ENCODE results near the gene PLD1.
"Not testable (repeated sequence)": the region's sequence is repeated elsewhere in the genome, so short reads cannot be mapped to it uniquely, and the experiment has no call there.

PLD1 gene, protein sequence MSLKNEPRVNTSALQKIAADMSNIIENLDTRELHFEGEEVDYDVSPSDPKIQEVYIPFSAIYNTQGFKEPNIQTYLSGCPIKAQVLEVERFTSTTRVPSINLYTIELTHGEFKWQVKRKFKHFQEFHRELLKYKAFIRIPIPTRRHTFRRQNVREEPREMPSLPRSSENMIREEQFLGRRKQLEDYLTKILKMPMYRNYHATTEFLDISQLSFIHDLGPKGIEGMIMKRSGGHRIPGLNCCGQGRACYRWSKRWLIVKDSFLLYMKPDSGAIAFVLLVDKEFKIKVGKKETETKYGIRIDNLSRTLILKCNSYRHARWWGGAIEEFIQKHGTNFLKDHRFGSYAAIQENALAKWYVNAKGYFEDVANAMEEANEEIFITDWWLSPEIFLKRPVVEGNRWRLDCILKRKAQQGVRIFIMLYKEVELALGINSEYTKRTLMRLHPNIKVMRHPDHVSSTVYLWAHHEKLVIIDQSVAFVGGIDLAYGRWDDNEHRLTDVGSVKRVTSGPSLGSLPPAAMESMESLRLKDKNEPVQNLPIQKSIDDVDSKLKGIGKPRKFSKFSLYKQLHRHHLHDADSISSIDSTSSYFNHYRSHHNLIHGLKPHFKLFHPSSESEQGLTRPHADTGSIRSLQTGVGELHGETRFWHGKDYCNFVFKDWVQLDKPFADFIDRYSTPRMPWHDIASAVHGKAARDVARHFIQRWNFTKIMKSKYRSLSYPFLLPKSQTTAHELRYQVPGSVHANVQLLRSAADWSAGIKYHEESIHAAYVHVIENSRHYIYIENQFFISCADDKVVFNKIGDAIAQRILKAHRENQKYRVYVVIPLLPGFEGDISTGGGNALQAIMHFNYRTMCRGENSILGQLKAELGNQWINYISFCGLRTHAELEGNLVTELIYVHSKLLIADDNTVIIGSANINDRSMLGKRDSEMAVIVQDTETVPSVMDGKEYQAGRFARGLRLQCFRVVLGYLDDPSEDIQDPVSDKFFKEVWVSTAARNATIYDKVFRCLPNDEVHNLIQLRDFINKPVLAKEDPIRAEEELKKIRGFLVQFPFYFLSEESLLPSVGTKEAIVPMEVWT

DNA sequence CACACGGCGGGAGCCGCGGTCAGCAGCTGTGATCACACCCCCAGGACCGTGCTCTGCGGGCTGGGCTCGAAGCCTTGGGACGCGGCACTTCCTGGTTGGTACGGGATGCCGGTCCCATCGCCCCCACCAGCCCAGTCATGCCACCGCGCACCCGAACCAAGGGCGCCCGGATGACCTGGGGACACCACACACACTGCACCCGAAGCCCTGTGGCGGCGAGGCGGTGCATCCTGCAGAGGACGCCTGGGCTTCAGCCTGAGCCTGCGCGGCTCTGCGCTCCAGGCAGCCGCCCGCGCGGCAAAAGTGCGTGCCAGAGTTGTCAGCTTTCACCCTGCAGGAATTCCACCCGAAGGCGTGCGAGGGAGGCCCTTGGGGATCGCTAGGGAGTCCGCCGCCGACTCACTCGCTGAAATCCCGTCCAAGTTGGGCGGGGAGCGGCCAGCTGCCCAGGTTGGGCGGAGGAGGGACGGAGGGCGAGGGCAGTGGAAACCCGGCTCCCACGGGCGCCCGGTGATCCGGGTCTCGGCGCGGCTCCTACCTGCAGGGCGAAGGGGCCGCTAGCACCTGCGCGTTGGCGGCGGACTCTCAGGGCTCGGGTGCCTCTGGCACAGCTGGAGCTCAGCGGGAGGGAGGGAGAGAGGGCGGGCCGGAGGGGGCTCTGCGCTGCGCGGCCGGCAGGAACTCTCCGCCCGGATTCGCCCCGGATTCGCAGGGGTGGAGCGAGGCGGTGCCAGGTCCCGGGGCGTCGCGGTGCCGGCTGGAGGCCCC is at the start of gene PLD1:
TSS of gene PLD1 (minus strand) at position 623 of the 768 bp plus-strand sequence. CDS start 72,432 bp downstream, outside the sequence.
- DNase-seq (ENCODE audit: low read depth in 1 of 2, low spot score in 1 of 2): peak; percentile 8 to 11

DNA sequence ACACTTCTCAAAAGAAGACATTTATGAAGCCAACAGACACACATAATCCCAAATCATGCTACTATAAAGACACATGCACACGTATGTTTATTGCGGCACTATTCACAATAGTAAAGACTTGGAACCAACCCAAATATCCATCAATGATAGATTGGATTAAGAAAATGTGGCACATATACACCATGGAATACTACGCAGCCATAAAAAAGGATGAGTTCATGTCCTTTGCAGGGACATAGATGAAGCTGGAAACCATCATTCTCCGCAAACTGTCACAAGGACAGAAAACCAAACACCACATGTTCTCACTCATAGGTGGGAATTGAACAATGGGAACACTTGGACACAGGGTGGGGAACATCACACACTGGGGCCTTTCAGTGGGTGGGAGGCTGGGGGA is 48.5 kb upstream of the PLD1 start:
- not testable (repeated sequence) for DNase-seq (ENCODE audit: low read depth in 1 of 2, low spot score in 1 of 2)

DNA sequence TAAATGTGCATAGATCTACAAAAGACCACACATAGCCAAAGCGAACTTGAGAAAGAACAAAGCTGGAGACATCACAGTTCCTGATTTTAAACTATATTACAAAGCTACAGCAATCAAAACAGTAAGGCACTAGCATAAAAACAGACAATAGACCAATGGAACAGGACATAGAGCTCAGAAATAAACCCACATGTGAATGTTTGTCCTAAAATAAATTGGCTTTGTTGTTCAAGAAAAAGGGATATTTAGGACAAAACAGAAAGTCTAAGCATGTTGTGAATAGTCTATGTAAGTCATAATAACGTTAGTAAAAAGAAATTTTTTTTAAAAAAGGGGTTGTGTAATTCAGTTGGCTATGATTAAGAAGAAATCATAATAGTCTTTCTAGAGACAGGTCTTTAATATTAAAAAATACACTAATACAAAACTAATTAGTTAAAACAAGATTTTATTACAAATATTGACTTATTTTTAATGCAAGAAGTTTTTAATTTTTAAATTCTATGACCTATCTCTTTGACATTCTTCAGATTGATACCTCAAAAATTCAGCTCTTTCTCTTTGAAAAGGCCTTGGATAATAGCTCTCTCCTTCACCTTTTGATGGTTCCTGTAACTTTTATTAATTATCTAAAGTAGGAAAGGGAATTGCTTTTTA is 44.5 kb upstream of the PLD1 start:
- no peak for DNase-seq (ENCODE audit: low read depth in 1 of 2, low spot score in 1 of 2)

DNA sequence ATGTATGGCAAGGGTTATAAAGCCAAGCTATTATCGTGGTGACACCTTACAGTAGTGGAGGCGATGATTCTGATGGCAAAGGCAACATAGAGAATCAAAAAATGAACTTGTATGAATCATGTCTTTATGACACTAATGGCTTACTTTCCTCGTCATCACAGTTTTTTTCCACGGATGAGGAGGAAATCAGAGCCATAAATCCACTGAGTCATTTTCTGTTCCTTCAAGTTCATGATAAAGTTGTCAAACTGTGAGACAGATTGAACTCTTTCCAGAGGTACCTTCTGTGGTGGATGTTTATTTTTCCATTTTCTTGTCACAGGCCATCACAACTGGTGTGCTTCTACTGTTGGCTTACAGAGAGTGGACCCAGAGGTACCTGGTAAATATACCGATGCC is 41.4 kb upstream of the PLD1 start:
- no peak for DNase-seq (ENCODE audit: low read depth in 1 of 2, low spot score in 1 of 2)

DNA sequence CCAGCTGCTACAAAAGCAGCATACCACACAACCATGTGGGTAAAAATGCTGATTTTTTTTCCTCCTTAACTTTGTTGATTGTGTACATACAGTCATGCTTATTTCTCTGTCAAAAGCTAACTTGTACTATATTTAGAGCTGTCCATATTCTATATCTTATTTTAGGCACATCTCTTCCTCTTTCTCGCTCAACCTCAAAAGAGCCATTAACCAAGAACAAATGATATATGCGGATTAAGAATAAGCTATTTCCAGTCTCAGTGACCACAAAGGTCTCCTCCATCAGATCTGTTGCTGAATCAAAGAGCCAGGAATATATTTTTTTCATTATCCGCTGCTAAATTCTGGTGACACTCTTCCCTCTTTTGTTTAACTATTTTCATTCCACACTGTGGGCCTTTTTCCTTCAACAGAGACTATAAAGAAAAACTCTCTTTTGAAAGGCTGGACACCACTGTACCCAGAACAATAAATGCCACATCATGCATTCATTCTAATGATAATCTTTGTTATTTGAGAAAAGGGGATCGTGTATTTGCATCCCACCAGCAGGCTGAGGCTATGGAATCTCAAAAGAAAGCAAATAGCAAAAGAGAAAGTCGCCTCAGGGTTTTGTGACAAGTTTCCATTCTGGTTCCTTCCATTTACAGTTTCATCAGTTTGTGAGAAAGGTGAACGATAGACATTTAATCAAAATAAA is 40.8 kb upstream of the PLD1 start:
- DNase-seq (ENCODE audit: low read depth in 1 of 2, low spot score in 1 of 2): no peak

DNA sequence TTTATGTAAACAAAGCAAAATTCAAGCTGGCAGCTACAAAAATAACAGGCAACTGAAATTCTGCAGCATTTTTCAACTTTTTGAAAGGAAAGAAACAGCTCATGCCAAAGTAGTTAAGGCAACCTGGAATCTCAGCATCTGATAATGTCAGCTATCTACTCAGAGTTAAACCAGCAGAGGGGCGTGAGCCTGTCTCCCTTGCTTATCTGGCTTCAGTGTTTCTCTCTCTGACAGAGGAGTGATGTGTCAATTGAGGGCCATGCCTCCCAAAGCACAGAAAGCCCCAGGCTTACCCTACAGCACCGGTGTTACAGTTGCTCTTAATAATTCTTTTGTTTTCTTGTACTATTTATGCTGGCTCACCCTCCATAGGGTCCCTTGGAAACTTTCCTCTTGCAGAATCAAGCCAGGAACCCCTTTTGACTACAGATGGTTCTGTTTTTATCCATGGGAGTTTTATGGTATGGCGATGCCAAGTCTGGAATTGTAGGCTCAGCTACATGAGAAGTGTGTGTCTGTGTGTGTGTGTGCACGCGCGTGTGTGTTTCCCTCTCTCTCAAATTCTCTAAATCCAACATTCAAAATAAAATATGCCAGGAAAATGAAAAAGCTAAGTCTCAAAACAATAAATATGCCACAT is 40.2 kb upstream of the PLD1 start:
- no peak for DNase-seq (ENCODE audit: low read depth in 1 of 2, low spot score in 1 of 2)

DNA sequence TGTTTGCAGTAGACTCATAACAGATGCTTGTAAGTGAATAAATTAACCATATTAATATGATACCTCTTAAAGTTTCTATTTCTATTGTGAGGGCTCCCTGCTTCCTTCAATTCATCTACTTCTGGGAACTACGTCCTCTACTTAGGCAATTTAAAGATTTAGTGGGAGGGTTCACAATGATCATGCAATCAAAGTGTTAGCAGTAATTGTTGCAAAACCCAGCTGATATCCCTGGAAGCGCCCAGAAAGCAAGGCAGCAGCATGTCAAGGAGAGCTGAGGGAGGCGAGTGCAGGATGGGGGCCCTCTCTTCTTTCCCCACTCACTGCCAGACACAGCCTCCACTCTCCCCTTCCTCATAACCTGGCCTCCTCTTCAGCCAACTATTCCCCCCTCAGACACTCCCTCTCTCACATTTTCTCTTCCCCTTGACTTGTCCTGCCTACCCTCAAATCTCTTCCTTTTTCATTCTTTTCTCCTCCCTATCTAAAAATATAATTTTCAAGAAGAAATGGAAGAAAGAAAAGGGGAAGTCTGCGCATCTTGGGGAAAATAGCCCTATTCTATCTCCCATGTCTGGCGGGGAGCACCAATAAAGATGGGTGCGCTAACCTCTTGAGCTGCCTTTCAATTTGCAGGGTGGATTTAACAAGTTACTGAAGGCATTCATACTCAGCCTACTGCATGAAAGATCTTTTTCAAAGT is 39.5 kb upstream of the PLD1 start:
- no peak for DNase-seq (ENCODE audit: low read depth in 1 of 2, low spot score in 1 of 2)

DNA sequence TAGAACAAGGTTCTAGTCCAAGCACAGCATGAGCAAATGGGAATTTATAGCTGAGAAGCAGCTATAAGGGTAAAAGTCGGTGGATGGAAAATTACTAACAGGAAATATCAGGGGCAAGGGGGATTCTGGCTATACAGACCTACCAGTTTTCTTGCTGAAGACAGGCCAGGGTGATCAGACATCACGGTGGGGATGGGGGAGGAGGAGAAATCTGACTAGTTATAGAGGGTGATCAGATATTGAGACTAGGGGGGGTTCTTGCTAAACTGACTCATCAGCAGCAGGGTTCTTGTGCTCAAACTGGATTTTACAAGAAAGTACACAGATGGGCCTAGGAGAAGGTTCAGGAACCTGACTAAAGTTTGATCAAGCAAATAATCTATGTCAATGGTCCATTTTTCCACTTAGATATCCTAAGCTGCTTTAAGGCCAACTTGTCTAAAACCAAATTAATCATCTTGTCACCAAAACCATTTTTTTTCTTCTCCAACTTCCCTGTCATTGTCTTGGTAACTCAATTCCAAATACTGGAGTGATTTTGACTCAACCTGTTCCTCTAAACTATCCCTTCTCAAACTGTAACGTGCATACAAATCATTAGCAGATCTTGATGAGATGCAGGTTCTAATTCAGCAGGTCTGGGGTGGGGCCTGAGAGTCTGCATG is 37.4 kb upstream of the PLD1 start:
- DNase-seq (ENCODE audit: low read depth in 1 of 2, low spot score in 1 of 2): no peak

DNA sequence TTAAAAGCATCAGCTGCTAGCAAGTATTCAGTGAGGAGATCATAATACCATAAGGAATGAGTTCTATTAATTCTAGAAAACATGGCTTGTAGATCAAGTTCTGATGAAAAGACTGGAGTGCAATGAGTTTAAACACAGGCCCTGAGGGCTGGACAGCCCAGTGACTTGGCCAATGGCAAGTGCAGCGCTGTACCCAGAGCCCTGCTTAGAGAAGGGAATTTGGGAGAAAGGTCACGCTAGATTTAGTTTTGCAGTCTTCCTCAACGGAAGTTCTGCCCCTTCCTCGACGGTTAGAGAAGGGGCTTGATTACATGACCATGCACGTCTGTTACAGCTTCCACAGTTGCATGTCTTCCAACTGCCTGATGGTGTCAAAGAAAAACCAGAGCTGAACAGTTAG is 36.9 kb upstream of the PLD1 start:
- DNase-seq (ENCODE audit: low read depth in 1 of 2, low spot score in 1 of 2): no peak

DNA sequence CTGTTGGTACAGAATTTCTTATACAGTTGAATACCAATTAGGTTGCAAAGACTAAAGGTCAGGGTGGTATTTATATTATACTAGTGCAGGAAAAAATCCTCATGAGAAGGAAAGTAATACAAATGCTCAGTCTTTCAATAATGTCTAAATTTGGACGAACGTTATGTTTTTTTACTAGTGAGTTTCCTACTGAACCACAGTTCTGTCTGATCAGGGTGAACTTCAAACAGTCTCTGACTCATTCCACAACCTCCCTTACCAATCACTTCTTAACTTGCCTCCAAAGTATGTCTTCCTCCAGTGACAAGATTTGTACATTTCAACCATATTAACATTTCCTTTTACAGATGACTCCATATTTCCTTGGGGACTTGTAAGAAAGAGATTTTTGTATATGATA is 36.3 kb upstream of the PLD1 start:
- no peak for DNase-seq (ENCODE audit: low read depth in 1 of 2, low spot score in 1 of 2)

DNA sequence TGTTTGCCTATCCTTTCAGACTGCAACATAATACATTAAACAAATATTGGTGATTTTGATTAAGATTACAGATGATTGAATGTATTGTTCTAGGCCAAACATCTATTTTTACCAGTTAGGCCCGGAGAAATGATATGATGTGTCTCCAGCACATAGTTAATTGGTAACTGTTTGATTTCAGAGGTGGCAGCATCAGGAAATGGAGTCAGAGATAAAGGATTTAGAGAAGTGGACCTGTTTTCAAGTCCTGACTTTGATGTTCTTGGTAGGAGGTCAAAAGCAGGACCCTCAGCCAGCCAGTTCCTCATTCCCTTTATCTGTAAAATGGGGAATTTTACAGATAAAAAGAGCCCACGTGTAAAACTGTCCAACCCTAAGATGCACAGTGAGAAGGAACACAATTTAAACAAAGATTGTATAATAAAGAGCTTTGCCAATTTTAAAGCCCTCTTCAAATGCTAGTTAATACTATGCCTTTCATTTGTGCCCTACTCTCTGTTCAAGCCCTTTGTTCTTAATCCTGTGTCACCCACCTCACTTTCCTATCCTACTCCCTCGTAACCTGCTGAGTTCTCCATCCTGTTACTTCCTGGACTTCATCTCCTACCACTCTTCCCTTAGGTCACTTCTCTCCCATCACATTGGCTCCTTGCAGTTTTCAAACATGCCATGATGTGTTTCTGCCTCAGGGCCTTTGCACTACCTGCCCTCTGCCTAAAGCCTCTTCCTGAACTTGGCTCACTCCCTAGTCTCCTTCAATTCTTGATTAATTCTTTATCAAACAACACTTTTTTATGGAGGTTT is 35.4 kb upstream of the PLD1 start:
- DNase-seq (ENCODE audit: low read depth in 1 of 2, low spot score in 1 of 2): no peak

DNA sequence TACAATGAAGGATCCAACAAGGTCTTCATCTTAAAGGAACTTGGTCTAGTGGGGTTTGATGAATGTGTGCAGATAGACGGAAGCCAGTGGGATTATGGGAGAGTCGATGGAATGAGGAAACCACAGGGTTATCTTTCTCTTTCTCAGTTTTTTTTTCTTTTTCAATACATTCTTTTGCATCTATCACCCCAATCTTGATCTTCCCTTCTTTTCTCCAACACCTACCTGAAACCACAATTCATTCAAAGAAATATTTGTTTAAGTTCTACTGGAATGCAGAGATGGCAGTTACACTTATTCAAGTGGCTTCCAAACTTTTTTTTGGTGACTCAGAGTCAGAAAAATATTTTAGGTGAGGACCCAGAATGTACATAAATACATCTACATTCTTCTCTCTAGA is 34.6 kb upstream of the PLD1 start:
- no peak for DNase-seq (ENCODE audit: low read depth in 1 of 2, low spot score in 1 of 2)

DNA sequence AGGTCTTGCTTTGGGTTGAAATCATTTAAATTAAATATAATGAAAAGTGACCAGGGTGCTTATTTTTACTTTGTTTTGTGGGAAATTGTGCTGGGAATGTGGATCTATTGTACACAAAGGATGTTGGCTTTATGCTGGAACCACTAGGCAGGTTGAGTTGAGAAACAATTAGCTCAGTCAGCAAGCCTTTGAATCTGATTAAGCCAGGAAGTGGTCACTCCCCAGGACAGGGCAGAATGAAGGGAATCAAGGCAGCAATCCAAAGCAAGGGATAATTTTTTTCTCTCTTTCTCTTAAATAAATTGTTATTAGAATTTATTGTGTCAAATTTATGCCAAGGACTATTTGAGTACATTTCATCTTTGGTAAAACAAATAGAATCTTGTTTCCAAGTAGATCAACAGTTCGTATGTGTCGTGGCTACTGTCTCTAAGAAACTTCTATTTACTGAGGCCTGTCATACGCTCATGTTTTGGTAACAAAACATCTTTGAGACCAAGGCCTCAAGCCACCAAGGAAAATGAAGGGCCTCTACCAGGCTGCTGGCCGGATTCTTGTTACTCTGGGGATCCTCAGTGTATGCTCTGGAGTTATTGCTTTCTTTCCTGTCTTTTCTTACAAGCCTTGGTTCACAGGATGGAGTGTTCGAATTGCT is 32.7 kb upstream of the PLD1 start, which contains the start of gene TMEM212:
TSS of gene TMEM212 (plus strand) at position 486 of the 655 bp plus-strand sequence. CDS start at position 521, 35 bp downstream.
- no peak for DNase-seq (ENCODE audit: low read depth in 1 of 2, low spot score in 1 of 2)

DNA sequence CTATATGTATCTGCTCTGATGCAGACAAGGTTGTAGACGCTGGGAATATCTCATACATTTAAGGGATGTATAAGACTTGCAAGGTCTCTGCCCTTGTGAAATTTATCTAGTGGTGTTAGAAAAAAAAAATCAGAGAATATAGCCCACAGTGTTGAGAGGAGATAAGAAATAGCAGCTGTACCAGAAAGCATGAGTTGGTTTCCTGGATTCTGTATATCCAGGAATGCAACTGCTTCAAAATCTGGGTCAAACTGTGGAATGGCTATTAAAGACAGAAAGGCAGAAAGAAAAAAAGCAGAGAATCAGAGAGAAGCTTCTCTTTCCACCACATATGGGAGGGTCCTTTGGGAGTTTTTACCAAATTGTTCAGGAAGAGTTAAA is 31.3 kb upstream of the PLD1 start:
- no peak for DNase-seq (ENCODE audit: low read depth in 1 of 2, low spot score in 1 of 2)

DNA sequence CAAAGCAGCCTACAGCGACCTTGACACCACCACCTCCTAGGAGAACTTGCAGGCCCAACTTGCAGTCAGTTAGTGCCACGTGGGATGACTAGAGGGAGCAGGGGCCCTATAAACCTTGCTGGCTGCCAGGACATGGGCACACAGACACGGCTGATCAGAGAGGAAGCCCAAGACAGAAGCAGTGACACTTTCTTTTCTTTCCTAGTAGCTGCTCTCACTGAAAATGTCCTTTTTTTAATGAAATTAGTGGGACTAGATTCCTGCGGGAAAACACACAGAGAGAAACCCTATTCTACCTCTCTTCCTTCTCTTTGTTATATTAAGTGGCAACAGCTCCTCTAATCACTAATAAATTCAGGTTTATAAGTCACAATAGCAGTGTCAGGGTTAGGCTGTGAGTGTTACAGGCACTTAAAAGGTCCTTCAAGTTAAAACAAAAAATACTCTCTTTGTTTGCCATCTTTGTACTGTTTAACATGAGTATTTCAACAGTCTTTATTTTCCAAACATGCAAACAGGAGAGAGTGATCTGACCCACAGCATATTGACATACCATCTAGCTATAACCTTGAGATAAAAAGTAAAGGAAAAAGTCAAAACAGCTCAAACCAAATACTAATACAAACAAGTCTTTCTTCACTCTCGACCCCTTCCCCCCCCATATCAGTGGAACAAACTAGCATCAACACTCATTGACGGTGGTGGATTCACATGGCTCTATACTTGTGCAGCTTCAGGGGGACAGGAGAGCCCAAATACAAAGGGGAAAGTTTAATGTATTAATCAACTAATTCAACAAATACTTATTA is 30.7 kb upstream of the PLD1 start:
- no peak for DNase-seq (ENCODE audit: low read depth in 1 of 2, low spot score in 1 of 2)

DNA sequence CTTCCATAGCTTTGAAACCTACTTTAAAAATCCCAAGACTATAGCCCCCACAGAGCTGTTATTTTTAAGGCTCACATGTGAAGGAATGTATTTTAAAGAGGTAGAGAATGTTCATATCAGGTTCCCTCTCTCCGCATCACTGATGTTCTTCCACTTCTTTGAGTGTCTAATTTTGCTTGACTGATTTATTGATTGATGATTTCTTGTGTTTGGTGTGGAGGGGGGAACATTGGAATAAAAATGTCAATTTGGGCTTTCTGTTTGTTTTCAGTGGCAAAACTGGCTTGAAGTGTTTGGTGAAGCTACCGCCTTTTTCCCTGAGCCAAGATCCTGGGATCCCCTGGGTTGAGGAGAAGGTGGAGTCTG is 30.1 kb upstream of the PLD1 start:
- no peak for DNase-seq (ENCODE audit: low read depth in 1 of 2, low spot score in 1 of 2)

Measured in activated T-helper 1 cell treated with anti-CD3 and anti-CD28 coated beads, Interleukin-2, amount 50 U/mL, for 16 hours (primary cell).